Measurements from ENCODE around the gene CD80. TPM values are rescaled to one million over a fixed set of nuclear protein-coding genes. Genes with fewer than 3 reads are reported as not detected.
A peak's percentile ranks its signal among the peaks of the same experiment; 100 is the strongest.

The CD80 gene
- total and polyA plus RNA-seq, 4 donors = 0.89 to 8.6 (median 4.2) TPM

- 39 to 52% methylated on average over 6 of the region's 6 CpGs for WGBS, 2 donors
- ATAC-seq (ENCODE audit: insufficient read depth, low FRiP score) (peak; percentile 19), DNase-seq (no peak)
- Histone ChIP-seq H3K27ac (ENCODE audit: low read depth in 1 of 2, low read length in 1 of 2) (no peak overlapping the region), H3K27me3 (ENCODE audit: control insufficient read depth in 3 of 3, insufficient read depth in 3 of 3, low read length in 2 of 3) (no peaks in the 10 kb centered on the region), H3K36me3 (ENCODE audit: control insufficient read depth in 4 of 4, insufficient read depth in 4 of 4, low read length in 4 of 4) (no peaks in the 10 kb centered on the region), H3K4me1 (ENCODE audit: control insufficient read depth in 5 of 5, insufficient read depth in 5 of 5, low read length in 5 of 5) (no peaks in the 10 kb centered on the region), H3K9me3 (ENCODE audit: control insufficient read depth in 4 of 4, insufficient read depth in 3 of 4, low read length in 3 of 4) (no peaks in the 10 kb centered on the region), H3K4me3 (no peak overlapping the region), H3K9ac (ENCODE audit: insufficient read depth in 1 of 2, low read length in 2 of 2) (no peak overlapping the region)
- TF ChIP-seq CTCF (IDR thresholded peaks at IDR 0.05; ENCODE audit: control extremely low read depth, extremely low read depth) = no peak
Measured at GRCh38 chr3:119562307-119562961, 3.0 kb upstream of the CD80 start.

- Histone ChIP-seq H3K9ac (ENCODE audit: insufficient read depth in 1 of 2, low read length in 2 of 2) (no peak overlapping the region), H3K9me3 (ENCODE audit: control insufficient read depth in 4 of 4, insufficient read depth in 3 of 4, low read length in 3 of 4) (no peaks in the 10 kb centered on the region), H3K36me3 (ENCODE audit: control insufficient read depth in 4 of 4, insufficient read depth in 4 of 4, low read length in 4 of 4) (no peaks in the 10 kb centered on the region), H3K4me1 (ENCODE audit: control insufficient read depth in 5 of 5, insufficient read depth in 5 of 5, low read length in 5 of 5) (peaks cover 0 to 2% (median 0%) of the 10 kb centered on the region in 5 donors), H3K4me3 (no peak overlapping the region), H3K27ac (ENCODE audit: low read depth in 1 of 2, low read length in 1 of 2) (no peak overlapping the region), H3K27me3 (ENCODE audit: control insufficient read depth in 3 of 3, insufficient read depth in 3 of 3, low read length in 2 of 3) (no peaks in the 10 kb centered on the region)
- DNase-seq (no peak), ATAC-seq (ENCODE audit: insufficient read depth, low FRiP score) (no peak)
- WGBS, 2 donors = 88 to 92% methylated on average over 5 of the region's 5 CpGs
- TF ChIP-seq CTCF (IDR thresholded peaks at IDR 0.05; ENCODE audit: control extremely low read depth, extremely low read depth) = no peak
Measured at GRCh38 chr3:119560160-119560559, 746 bp upstream of the CD80 start.

GRCh38 chr3:119558626-119559317 lies 642 bp downstream of the CD80 start:
- 91 to 92% methylated on average over 9 of the region's 9 CpGs for WGBS, 2 donors
- ATAC-seq (ENCODE audit: insufficient read depth, low FRiP score) = no peak
- Histone ChIP-seq H3K36me3 (ENCODE audit: control insufficient read depth in 4 of 4, insufficient read depth in 4 of 4, low read length in 4 of 4) (no peaks in the 10 kb centered on the region), H3K4me1 (ENCODE audit: control insufficient read depth in 5 of 5, insufficient read depth in 5 of 5, low read length in 5 of 5) (peaks cover 0 to 2% (median 0%) of the 10 kb centered on the region in 5 donors), H3K27me3 (ENCODE audit: control insufficient read depth in 3 of 3, insufficient read depth in 3 of 3, low read length in 2 of 3) (no peaks in the 10 kb centered on the region), H3K27ac (ENCODE audit: low read depth in 1 of 2, low read length in 1 of 2) (no peak overlapping the region), H3K4me3 (no peak overlapping the region), H3K9ac (ENCODE audit: insufficient read depth in 1 of 2, low read length in 2 of 2) (no peak overlapping the region), H3K9me3 (ENCODE audit: control insufficient read depth in 4 of 4, insufficient read depth in 3 of 4, low read length in 3 of 4) (no peaks in the 10 kb centered on the region)
- TF ChIP-seq CTCF (IDR thresholded peaks at IDR 0.05; ENCODE audit: control extremely low read depth, extremely low read depth) = no peak
- no peak for DNase-seq
